ENCODE data around the gene PRKCH.

GRCh38 chr14:61434311-61434710 is 112.9 kb downstream of the PRKCH start:
- no peak for TF ChIP-seq CTCF (IDR thresholded peaks at IDR 0.05)
- TF ChIP-seq POLR2AphosphoS5 (IDR thresholded peaks at IDR 0.05): no peak
- no peak for TF ChIP-seq POLR2A (IDR thresholded peaks at IDR 0.05)

All from breast epithelium (tissue), 3 donors.